ENCODE data around the gene EID3. TPM values are rescaled to one million over a fixed set of nuclear protein-coding genes. Genes with fewer than 3 reads are reported as not detected.

EID3 gene
- total and polyA plus RNA-seq, 4 donors: 0.17 to 6.4 (median 1.2) TPM

DNA sequence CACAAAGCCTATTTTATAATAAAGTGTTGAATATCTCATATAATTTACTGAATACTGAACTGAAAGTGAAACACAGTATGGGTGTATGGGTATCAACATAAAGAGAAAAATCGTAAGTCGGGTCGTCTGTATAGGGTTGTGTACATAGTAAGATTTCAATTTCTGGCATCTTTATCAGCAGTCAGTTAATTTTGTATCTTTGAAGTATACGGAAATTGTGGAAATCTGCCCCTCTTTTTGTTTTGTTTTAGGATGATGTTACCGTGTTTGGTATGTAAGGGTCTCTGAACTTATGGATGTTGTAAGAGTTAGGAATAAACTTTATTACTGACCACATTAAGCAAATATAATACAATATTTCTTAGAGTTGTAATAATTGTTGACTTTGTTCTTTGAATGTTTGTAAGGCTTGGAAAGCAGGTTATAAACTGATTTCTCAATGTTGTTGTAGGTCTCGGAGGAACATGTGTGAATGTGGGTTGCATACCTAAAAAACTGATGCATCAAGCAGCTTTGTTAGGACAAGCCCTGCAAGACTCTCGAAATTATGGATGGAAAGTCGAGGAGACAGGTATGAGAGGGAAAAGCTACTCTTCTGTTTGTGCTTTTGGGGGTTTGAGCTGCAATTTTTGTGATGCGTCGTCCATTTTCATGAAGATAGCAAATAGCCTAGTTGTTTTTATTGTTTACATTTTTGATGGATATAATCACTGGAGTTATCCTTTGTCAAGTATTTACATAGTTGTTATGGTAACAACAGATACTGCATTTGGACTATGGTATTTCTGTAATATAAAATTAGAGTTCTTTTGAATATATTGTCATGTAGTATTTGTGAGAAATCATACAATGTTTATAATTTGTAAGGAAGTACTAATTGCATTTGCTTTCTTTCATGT lies 12.0 kb downstream of the EID3 start (continued):
- TF ChIP-seq, protein P1, sequence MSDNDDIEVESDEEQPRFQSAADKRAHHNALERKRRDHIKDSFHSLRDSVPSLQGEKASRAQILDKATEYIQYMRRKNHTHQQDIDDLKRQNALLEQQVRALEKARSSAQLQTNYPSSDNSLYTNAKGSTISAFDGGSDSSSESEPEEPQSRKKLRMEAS (IDR thresholded peaks at IDR 0.05): no peak

DNA sequence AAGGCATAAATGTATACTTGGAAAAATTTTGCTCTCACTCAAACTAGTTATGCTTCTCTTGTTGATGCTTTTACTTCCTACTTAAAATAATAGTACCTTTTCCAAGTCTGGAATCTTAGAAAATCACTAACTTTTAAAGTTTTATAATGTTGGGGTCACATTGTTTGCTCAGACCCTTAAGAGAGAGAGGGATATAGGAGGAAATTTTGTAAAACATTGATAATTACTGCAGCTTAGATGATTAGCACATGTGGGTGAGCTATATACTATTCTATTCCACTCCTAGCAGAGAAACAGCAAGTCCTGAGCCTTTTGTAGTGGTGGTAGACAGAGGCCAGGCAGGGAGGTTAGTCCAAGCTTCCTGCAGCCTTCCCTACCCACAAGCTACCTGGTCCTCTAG lies 13.4 kb downstream of the EID3 start:
- no peaks in the 10 kb centered on the region for H3K9me3 ChIP-seq (ENCODE audit: control insufficient read depth in 4 of 4, low read length in 3 of 4)
- TF ChIP-seq RXRA (IDR thresholded peaks at IDR 0.05): no peak
- TF ChIP-seq EGR1 (IDR thresholded peaks at IDR 0.05; ENCODE audit: low read depth in 2 of 2): no peak
- TF ChIP-seq, protein P2, sequence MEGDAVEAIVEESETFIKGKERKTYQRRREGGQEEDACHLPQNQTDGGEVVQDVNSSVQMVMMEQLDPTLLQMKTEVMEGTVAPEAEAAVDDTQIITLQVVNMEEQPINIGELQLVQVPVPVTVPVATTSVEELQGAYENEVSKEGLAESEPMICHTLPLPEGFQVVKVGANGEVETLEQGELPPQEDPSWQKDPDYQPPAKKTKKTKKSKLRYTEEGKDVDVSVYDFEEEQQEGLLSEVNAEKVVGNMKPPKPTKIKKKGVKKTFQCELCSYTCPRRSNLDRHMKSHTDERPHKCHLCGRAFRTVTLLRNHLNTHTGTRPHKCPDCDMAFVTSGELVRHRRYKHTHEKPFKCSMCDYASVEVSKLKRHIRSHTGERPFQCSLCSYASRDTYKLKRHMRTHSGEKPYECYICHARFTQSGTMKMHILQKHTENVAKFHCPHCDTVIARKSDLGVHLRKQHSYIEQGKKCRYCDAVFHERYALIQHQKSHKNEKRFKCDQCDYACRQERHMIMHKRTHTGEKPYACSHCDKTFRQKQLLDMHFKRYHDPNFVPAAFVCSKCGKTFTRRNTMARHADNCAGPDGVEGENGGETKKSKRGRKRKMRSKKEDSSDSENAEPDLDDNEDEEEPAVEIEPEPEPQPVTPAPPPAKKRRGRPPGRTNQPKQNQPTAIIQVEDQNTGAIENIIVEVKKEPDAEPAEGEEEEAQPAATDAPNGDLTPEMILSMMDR (IDR thresholded peaks at IDR 0.05; ENCODE audit: low read depth, low read length, missing input control): no peak
- TF ChIP-seq GABPA (IDR thresholded peaks at IDR 0.05 in 1 of 2, conservative IDR thresholded peaks at IDR 0.05 in 1 of 2): no peak
- TF ChIP-seq TAF1 (conservative IDR thresholded peaks at IDR 0.05): no peak
- peaks cover 14 to 73% (median 64%) of the 10 kb centered on the region in 4 donors for H3K36me3 ChIP-seq (ENCODE audit: control insufficient read depth in 4 of 4, insufficient read depth in 3 of 4, low read depth in 1 of 4, low read length in 3 of 4)
- DNase-seq (ENCODE audit: low spot score): no peak
- H3K27me3 ChIP-seq (ENCODE audit: control insufficient read depth in 4 of 4, insufficient read depth in 4 of 4, low read length in 3 of 4): no peaks in the 10 kb centered on the region
- no peak overlapping the region for H3K4me3 ChIP-seq (ENCODE audit: low read depth in 1 of 3, low read length in 3 of 3)
- H3K4me1 ChIP-seq (ENCODE audit: control insufficient read depth in 4 of 4, insufficient read depth in 4 of 4, low read length in 3 of 4): no peaks in the 10 kb centered on the region
- H3K27ac ChIP-seq (ENCODE audit: low read depth in 1 of 2, low read length in 2 of 2): no peak overlapping the region
- no peak overlapping the region for H3K9ac ChIP-seq (ENCODE audit: low read depth in 1 of 2, low read length in 2 of 2)

DNA sequence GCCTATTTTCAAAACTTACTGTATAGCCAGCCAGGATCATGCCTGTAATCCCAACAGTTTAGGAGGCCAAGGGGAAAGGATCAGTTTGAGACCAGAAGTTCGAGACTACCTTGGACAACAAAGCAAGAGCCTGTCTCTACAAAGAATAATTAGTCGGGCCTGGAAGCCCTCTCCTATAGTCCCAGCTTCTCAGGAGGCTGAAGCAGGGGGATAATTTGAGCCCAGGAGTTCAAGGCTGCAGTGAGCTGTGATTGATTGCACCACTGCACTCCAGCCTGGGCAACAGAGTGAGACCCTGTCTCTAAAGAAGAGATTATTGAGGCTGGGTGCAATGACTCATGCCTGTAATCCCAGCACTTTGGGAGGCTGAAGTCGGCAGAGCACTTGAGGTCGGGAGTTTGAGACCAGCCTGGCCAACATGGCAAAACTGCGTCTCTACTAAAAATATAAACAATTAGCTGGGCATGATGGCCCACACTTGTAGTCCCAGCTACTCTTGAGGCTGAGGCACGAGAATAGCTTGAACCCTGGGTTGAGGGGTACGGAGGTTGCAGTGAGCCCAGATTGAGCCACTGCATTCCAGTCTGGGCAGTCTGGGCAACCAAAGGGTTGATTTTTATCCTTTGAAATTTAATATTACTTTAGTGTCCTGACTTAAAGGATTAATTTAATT lies 14.1 kb downstream of the EID3 start:
- Histone ChIP-seq H3K4me3 (ENCODE audit: low read depth in 1 of 3, low read length in 3 of 3) (no peak overlapping the region), H3K4me1 (ENCODE audit: control insufficient read depth in 4 of 4, insufficient read depth in 4 of 4, low read length in 3 of 4) (no peaks in the 10 kb centered on the region), H3K9ac (ENCODE audit: low read depth in 1 of 2, low read length in 2 of 2) (no peak overlapping the region), H3K27me3 (ENCODE audit: control insufficient read depth in 4 of 4, insufficient read depth in 4 of 4, low read length in 3 of 4) (no peaks in the 10 kb centered on the region), H3K9me3 (ENCODE audit: control insufficient read depth in 4 of 4, low read length in 3 of 4) (no peaks in the 10 kb centered on the region), H3K27ac (ENCODE audit: low read depth in 1 of 2, low read length in 2 of 2) (no peak overlapping the region), H3K36me3 (ENCODE audit: control insufficient read depth in 4 of 4, insufficient read depth in 3 of 4, low read depth in 1 of 4, low read length in 3 of 4) (peaks cover 13 to 66% (median 59%) of the 10 kb centered on the region in 4 donors)
- WGBS: 96% methylated on average over 7 of the region's 7 CpGs
- TF ChIP-seq TAF1 (conservative IDR thresholded peaks at IDR 0.05) (no peak), SP1 (IDR thresholded peaks at IDR 0.05) (no peak), GABPA (IDR thresholded peaks at IDR 0.05 in 1 of 2, conservative IDR thresholded peaks at IDR 0.05 in 1 of 2) (no peak), HNF4A (conservative IDR thresholded peaks at IDR 0.05) (no peak), RAD21 (IDR thresholded peaks at IDR 0.05) (no peak), HNF4G (IDR thresholded peaks at IDR 0.05) (no peak), YY1 (IDR thresholded peaks at IDR 0.05) (no peak), JUND (IDR thresholded peaks at IDR 0.05) (no peak), NR2F2 (IDR thresholded peaks at IDR 0.05) (no peak), EGR1 (IDR thresholded peaks at IDR 0.05; ENCODE audit: low read depth in 2 of 2) (no peak)
- TF ChIP-seq, protein P3, sequence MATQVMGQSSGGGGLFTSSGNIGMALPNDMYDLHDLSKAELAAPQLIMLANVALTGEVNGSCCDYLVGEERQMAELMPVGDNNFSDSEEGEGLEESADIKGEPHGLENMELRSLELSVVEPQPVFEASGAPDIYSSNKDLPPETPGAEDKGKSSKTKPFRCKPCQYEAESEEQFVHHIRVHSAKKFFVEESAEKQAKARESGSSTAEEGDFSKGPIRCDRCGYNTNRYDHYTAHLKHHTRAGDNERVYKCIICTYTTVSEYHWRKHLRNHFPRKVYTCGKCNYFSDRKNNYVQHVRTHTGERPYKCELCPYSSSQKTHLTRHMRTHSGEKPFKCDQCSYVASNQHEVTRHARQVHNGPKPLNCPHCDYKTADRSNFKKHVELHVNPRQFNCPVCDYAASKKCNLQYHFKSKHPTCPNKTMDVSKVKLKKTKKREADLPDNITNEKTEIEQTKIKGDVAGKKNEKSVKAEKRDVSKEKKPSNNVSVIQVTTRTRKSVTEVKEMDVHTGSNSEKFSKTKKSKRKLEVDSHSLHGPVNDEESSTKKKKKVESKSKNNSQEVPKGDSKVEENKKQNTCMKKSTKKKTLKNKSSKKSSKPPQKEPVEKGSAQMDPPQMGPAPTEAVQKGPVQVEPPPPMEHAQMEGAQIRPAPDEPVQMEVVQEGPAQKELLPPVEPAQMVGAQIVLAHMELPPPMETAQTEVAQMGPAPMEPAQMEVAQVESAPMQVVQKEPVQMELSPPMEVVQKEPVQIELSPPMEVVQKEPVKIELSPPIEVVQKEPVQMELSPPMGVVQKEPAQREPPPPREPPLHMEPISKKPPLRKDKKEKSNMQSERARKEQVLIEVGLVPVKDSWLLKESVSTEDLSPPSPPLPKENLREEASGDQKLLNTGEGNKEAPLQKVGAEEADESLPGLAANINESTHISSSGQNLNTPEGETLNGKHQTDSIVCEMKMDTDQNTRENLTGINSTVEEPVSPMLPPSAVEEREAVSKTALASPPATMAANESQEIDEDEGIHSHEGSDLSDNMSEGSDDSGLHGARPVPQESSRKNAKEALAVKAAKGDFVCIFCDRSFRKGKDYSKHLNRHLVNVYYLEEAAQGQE (IDR thresholded peaks at IDR 0.05): no peak
- TF ChIP-seq, protein P4, sequence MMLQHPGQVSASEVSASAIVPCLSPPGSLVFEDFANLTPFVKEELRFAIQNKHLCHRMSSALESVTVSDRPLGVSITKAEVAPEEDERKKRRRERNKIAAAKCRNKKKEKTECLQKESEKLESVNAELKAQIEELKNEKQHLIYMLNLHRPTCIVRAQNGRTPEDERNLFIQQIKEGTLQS (IDR thresholded peaks at IDR 0.05): no peak
- TF ChIP-seq, protein P5, sequence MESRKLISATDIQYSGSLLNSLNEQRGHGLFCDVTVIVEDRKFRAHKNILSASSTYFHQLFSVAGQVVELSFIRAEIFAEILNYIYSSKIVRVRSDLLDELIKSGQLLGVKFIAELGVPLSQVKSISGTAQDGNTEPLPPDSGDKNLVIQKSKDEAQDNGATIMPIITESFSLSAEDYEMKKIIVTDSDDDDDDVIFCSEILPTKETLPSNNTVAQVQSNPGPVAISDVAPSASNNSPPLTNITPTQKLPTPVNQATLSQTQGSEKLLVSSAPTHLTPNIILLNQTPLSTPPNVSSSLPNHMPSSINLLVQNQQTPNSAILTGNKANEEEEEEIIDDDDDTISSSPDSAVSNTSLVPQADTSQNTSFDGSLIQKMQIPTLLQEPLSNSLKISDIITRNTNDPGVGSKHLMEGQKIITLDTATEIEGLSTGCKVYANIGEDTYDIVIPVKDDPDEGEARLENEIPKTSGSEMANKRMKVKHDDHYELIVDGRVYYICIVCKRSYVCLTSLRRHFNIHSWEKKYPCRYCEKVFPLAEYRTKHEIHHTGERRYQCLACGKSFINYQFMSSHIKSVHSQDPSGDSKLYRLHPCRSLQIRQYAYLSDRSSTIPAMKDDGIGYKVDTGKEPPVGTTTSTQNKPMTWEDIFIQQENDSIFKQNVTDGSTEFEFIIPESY (IDR thresholded peaks at IDR 0.05): no peak
- TF ChIP-seq, protein P2 (IDR thresholded peaks at IDR 0.05; ENCODE audit: low read depth, low read length, missing input control): no peak
- no peak for DNase-seq (ENCODE audit: low spot score)

All from liver (tissue), 9 donors.